HUES64 (cell line): ENCODE data around the gene KCNG4.

Experiments
- H3K27ac ChIP-seq: 2 replicates; pipeline ENCODE4 v1.7.0; 2013; ENCODE audit warnings: low read depth, low read length, inconsistent platforms
- H3K27me3 ChIP-seq: 2 replicates; pipeline ENCODE4 v1.6.1; 2013; ENCODE audit warnings: mild to moderate bottlenecking, low read length; ENCODE audit not compliant: insufficient read depth
- H3K36me3 ChIP-seq: 2 replicates; pipeline ENCODE4 v1.6.1; 2013; ENCODE audit warnings: mild to moderate bottlenecking, low read length; ENCODE audit not compliant: insufficient read depth
- H3K4me1 ChIP-seq: 2 replicates; pipeline ENCODE4 v1.6.1; 2013; ENCODE audit warnings: mild to moderate bottlenecking, low read length, moderate library complexity; ENCODE audit not compliant: insufficient read depth
- H3K4me3 ChIP-seq: 2 replicates; pipeline ENCODE4 v1.5.1; 2013; ENCODE audit warnings: mild to moderate bottlenecking, low read length, moderate library complexity
- H3K9ac ChIP-seq: 2 replicates; pipeline ENCODE4 v1.6.1; 2013; ENCODE audit warnings: mild to moderate bottlenecking, low read depth, low read length
- H3K9me3 ChIP-seq: 2 replicates; pipeline ENCODE4 v1.6.1; 2013; ENCODE audit warnings: low read depth, low read length; ENCODE audit not compliant: insufficient read depth
- WGBS: fragments of 150-250, 120-280 bp; methylation state at CpG from one replicate; pipeline ENCODE4 v1.1.7; 2013; ENCODE audit warnings: missing lambda C conversion rate; 5-methylcytosine and 5-hydroxymethylcytosine counted together

KCNG4 gene

GRCh38 chr16:84169765-84170310 is 70.0 kb downstream of the KCNG4 start:
- 87% methylated on average over 11 of the region's 11 CpGs for WGBS
- H3K36me3 ChIP-seq: no peaks in the 10 kb centered on the region
- H3K27ac ChIP-seq: no peak overlapping the region
- H3K9me3 ChIP-seq: no peaks in the 10 kb centered on the region
- H3K9ac ChIP-seq: no peak overlapping the region
- H3K4me1 ChIP-seq: no peaks in the 10 kb centered on the region
- H3K27me3 ChIP-seq: peaks cover 1% of the 10 kb centered on the region; the same call in 1 of the 2 replicates
- no peak overlapping the region for H3K4me3 ChIP-seq
